ENCODE results near the gene RASA1.

Gene RASA1

DNA sequence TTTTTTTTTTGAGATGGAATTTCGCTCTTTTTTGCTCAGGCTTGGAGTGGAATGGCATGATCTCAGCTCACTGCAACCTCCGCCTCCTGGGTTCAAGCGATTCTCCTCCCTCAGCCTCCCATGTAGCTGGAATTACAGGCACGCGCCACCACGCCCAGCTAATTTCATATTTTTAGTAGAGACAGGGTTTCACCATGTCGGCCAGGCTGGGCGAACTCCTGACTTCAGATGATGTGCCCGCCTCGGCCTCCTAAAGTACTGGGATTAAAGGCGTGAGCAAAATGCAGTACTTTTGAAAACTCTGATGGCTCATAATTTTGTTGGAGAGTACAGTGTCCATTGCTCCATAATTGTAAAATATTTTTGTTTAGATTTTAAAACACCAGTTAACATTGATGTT is 92.4 kb downstream of the RASA1 start:
- TF ChIP-seq, protein P1, sequence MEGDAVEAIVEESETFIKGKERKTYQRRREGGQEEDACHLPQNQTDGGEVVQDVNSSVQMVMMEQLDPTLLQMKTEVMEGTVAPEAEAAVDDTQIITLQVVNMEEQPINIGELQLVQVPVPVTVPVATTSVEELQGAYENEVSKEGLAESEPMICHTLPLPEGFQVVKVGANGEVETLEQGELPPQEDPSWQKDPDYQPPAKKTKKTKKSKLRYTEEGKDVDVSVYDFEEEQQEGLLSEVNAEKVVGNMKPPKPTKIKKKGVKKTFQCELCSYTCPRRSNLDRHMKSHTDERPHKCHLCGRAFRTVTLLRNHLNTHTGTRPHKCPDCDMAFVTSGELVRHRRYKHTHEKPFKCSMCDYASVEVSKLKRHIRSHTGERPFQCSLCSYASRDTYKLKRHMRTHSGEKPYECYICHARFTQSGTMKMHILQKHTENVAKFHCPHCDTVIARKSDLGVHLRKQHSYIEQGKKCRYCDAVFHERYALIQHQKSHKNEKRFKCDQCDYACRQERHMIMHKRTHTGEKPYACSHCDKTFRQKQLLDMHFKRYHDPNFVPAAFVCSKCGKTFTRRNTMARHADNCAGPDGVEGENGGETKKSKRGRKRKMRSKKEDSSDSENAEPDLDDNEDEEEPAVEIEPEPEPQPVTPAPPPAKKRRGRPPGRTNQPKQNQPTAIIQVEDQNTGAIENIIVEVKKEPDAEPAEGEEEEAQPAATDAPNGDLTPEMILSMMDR (IDR thresholded peaks at IDR 0.05; ENCODE audit: insufficient read depth, low read length, missing control alignments) = no peak
- POLR2A ChIA-PET = no interaction called here

DNA sequence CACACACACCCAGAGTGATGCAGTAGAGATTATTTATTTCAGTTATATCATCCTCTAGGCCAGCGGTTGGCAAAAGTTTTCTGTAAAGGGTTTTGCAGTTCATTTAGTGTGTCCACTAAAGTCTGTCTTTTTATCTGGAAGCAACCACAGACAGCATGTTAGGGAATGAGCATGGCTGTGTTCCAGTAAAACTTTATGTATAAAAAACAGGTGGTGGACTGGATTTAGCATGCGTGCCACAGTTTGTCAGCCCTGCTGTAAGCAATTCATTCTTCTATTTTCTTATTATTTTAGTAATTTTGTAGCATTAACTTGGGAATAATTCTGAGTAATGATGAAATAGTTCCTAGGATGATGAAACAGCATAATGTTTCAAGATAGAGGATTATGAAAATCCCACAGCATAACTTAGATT is 93.4 kb downstream of the RASA1 start:
- ChIA-PET POLR2A (no interaction called here), CTCF (no interaction called here)

More for the DNA sequence above, 92.4 kb downstream of the RASA1 start:
- H3K4me3 ChIP-seq (ENCODE audit: low read depth, low read length) = no peak overlapping the region
- CTCF ChIA-PET = interaction anchor here (1.5 kb wide), 1 partner anchor 37 kb away, joined by 4 read pairs; no protein-coding TSS in a partner anchor
- no peak for DNase-seq (ENCODE audit: low read depth, low spot score)

DNA sequence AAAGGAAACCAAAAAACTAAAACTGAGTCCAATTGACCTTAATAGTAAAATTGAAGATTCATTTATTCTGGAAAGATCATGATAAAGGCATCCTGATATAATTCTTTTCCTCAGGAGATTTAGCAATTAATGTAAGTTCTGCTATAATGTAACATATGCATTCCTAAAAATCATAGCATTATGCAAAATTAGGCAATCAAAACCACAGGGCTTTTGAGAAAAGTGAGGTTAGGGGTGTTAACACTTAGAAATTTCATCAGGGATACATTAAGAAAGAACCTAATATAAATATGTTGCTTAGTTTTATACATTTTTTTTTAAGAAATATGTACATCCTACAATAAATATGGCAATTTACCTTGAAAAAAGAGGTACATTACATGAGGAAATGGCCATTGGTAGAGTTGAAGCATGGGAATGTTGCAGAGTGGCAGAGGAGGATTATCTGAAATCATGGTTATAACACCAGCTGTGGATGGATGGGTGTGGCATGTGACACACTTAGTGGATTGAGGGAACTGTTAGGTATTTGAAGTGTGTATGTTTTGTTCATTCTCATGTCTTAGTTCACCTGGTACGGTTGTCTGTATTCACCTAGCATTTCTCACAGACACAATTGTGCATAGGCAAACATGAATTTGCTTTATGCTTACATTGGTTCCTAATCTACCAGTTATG is 94.0 kb downstream of the RASA1 start:
- TF ChIP-seq, protein P1 (IDR thresholded peaks at IDR 0.05; ENCODE audit: insufficient read depth, low read length, missing control alignments) = no peak
- ChIA-PET POLR2A (interaction anchor here (0.7 kb wide), 1 partner anchor 235 kb away, joined by 3 read pairs; no protein-coding TSS in a partner anchor), CTCF (interaction anchor here (1.0 to 1.6 kb wide), 2 partner anchors 13 to 38 kb away, joined by 3 read pairs; no protein-coding TSS in a partner anchor)
- H3K4me3 ChIP-seq (ENCODE audit: low read depth, low read length) = no peak overlapping the region
- no peak for DNase-seq (ENCODE audit: low read depth, low spot score)

More for the DNA sequence above, 93.4 kb downstream of the RASA1 start:
- no peak for DNase-seq (ENCODE audit: low read depth, low spot score)
- H3K4me3 ChIP-seq (ENCODE audit: low read depth, low read length) = no peak overlapping the region
- TF ChIP-seq, protein P1 (IDR thresholded peaks at IDR 0.05; ENCODE audit: insufficient read depth, low read length, missing control alignments) = no peak

DNA sequence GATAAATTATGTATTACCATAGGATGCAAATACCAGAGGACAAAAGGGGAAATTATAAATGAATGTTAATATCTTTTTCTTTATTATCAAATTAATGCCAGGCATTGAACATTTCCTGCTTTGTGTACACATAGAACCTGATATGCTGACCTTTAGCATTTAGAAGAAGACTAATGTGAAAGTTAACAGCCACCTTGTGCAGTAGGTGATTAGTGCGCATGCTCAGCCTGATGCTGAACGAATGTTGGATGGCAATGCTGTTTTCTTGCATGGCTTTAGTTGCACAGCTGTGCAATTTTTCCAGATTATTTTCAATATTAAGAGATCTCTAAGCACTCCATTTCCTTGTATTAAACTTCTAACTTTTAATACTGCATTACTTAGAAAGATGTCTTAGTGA is 99.6 kb downstream of the RASA1 start:
- CTCF ChIA-PET = no interaction called here

DNA sequence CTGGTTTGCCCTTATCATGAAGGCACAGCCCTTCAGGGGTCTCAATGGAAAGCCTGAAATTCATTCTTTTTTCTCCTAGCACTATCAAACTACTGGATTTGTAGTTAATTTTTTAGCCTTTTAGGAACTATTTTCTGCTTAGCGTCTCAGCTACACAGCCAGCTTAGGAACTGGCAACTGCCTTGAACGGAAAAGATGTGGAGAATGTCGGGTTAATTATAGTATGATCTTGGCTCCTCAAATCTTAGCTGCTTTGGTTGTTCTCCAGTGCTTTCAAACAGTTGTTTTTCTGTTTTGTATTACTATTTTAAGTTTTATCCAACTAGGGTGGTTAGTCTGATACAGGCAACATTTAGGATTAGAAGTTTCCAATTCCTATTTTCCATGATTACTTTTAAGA is 100.9 kb downstream of the RASA1 start:
- no peak overlapping the region for H3K4me3 ChIP-seq (ENCODE audit: low read depth, low read length)
- POLR2A ChIA-PET = no interaction called here
- DNase-seq (ENCODE audit: low read depth, low spot score) = no peak
- CTCF ChIA-PET = no interaction called here
- TF ChIP-seq, protein P1 (IDR thresholded peaks at IDR 0.05; ENCODE audit: insufficient read depth, low read length, missing control alignments) = no peak

More for the DNA sequence above, 99.6 kb downstream of the RASA1 start:
- no peak overlapping the region for H3K4me3 ChIP-seq (ENCODE audit: low read depth, low read length)
- POLR2A ChIA-PET = no interaction called here
- TF ChIP-seq, protein P1 (IDR thresholded peaks at IDR 0.05; ENCODE audit: insufficient read depth, low read length, missing control alignments) = no peak
- DNase-seq (ENCODE audit: low read depth, low spot score) = no peak

DNA sequence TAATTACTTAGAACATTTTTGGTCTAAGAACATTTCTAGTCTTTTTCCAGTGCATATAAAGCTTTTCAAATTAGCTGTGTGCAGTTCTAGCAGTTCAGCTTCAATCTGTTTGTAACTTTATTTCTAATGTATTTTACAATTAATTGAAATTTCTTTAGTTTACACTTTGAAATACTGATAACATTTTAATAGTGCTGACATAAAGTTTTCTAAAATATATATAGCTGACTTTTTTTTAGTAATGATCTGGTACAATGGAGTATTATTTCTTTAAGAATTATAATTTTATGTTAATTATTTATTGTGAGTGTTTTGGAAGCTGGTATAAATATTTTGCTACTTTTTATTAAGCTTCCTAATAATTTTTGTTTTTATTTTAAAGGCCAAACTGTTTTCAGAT is 101.7 kb downstream of the RASA1 start:
- no peak overlapping the region for H3K4me3 ChIP-seq (ENCODE audit: low read depth, low read length)
- ChIA-PET POLR2A (no interaction called here), CTCF (interaction anchor here (2.6 kb wide), 1 partner anchor 31 kb away, joined by 7 read pairs; no protein-coding TSS in a partner anchor)
- TF ChIP-seq, protein P1 (IDR thresholded peaks at IDR 0.05; ENCODE audit: insufficient read depth, low read length, missing control alignments) = no peak
- no peak for DNase-seq (ENCODE audit: low read depth, low spot score)

Measured in AG04449 (cell line).